OCI-LY1 (cell line): ENCODE data around the gene IGFBPL1.

Source experiments
- H2AFZ ChIP-seq: fragments of 200-600 bp; sonication (generic), shearing (Covaris generic); 2 replicates; pipeline ENCODE4 v1.6.0; 2014; ENCODE audit warnings: antibody characterized with exemption, mild to moderate bottlenecking, low read length
- H3F3A ChIP-seq: fragments of 200-600 bp; sonication (generic), shearing (Covaris generic); 2 replicates; pipeline ENCODE4 v1.6.0; 2014; ENCODE audit warnings: mild to moderate bottlenecking, antibody characterized with exemption, low read length, moderate library complexity; ENCODE audit not compliant: insufficient read depth
- H3K27ac ChIP-seq: fragments of 200-600 bp; sonication (generic); 2 replicates; pipeline ENCODE4 v1.5.1; 2014; ENCODE audit warnings: low read length, mixed run types, mild to moderate bottlenecking, low read depth; ENCODE audit not compliant: poor library complexity, severe bottlenecking
- H3K27me3 ChIP-seq: fragments of 200-600 bp; sonication (generic); 2 replicates; pipeline ENCODE4 v1.6.0; 2014; ENCODE audit warnings: antibody characterized with exemption, mild to moderate bottlenecking, low read length, moderate library complexity; ENCODE audit not compliant: insufficient read depth
- H3K36me3 ChIP-seq: fragments of 200-600 bp; sonication (generic); 2 replicates; pipeline ENCODE4 v1.6.1; 2014; ENCODE audit warnings: mild to moderate bottlenecking, antibody characterized with exemption, low read length, moderate library complexity, mixed read lengths; ENCODE audit not compliant: insufficient read depth
- H3K4me1 ChIP-seq: fragments of 200-600 bp; sonication (generic); 2 replicates; pipeline ENCODE4 v1.5.1; 2014; ENCODE audit warnings: mild to moderate bottlenecking, low read length, moderate library complexity; ENCODE audit not compliant: insufficient read depth, severe bottlenecking
- H3K4me2 ChIP-seq: fragments of 200-600 bp; sonication (generic), shearing (Covaris generic); 2 replicates; pipeline ENCODE4 v1.6.1; 2014; ENCODE audit warnings: low read length
- H3K4me3 ChIP-seq: fragments of 200-600 bp; sonication (generic); 2 replicates; pipeline ENCODE4 v1.5.1; 2014; ENCODE audit warnings: low read length, low read depth, mild to moderate bottlenecking, mixed read lengths; ENCODE audit not compliant: poor library complexity, severe bottlenecking
- H3K79me2 ChIP-seq: fragments of 200-600 bp; shearing (Covaris generic); 2 replicates; pipeline ENCODE4 v1.6.1; 2016; ENCODE audit warnings: mixed run types, low read length, mixed read lengths; ENCODE audit not compliant: insufficient read depth
- H3K9ac ChIP-seq: fragments of 200-600 bp; sonication (generic), shearing (Covaris generic); 2 replicates; pipeline ENCODE4 v1.6.1; 2014; ENCODE audit warnings: mild to moderate bottlenecking, low read length, mixed read lengths
- H3K9me2 ChIP-seq: fragments of 200-600 bp; sonication (generic), shearing (Covaris generic); 2 replicates; pipeline ENCODE4 v1.6.1; 2014; ENCODE audit warnings: low read depth, mild to moderate bottlenecking, low read length, mixed read lengths
- H3K9me3 ChIP-seq: fragments of 200-600 bp; shearing (Covaris generic); 2 replicates; pipeline ENCODE4 v1.6.1; 2014; ENCODE audit warnings: low read length, mixed read lengths
- H4K20me1 ChIP-seq: fragments of 200-600 bp; sonication (generic), shearing (Covaris generic); 2 replicates; pipeline ENCODE4 v1.6.0; 2016; ENCODE audit warnings: mild to moderate bottlenecking, low read length; ENCODE audit not compliant: insufficient read depth
- CTCF ChIP-seq: fragments of 200-600 bp; sonication (generic), shearing (Covaris generic); IDR thresholded peaks from 2 replicates; pipeline ENCODE4 v1.5.1; 2017; ENCODE audit warnings: mild to moderate bottlenecking, antibody characterized with exemption, low read length, moderate library complexity, mixed read lengths
- EZH2 ChIP-seq: fragments of 200-600 bp; sonication (generic), shearing (Covaris generic); IDR thresholded peaks from 2 replicates; pipeline ENCODE4 v1.8.0; 2017; ENCODE audit warnings: borderline replicate concordance, mixed run types, mild to moderate bottlenecking, antibody characterized with exemption, low read length, moderate library complexity, mixed read lengths

Gene IGFBPL1

GRCh38 chr9:38436708-38437107 lies 12.5 kb upstream of the IGFBPL1 start:
- no peaks in the 10 kb centered on the region for H3K4me1 ChIP-seq
- H3K36me3 ChIP-seq, result no peaks in the 10 kb centered on the region
- no peak overlapping the region for H3K4me3 ChIP-seq
- no peaks in the 10 kb centered on the region for H3F3A ChIP-seq
- H3K27me3 ChIP-seq, result peaks cover 2% of the 10 kb centered on the region; the same call in 1 of the 2 replicates
- H4K20me1 ChIP-seq, result no peaks in the 10 kb centered on the region
- no peak overlapping the region for H3K4me2 ChIP-seq
- TF ChIP-seq CTCF, result no peak
- no peak for TF ChIP-seq EZH2
- no peak overlapping the region for H3K27ac ChIP-seq
- no peak overlapping the region for H2AFZ ChIP-seq
- no peaks in the 10 kb centered on the region for H3K9me3 ChIP-seq
- no peaks in the 10 kb centered on the region for H3K79me2 ChIP-seq
- no peak overlapping the region for H3K9ac ChIP-seq
- H3K9me2 ChIP-seq, result no peaks in the 10 kb centered on the region

GRCh38 chr9:38435521-38435920 lies 11.3 kb upstream of the IGFBPL1 start:
- H3K4me2 ChIP-seq, result no peak overlapping the region
- TF ChIP-seq EZH2 (no peak), CTCF (no peak)
- no peak overlapping the region for H3K9ac ChIP-seq
- no peaks in the 10 kb centered on the region for H3K9me2 ChIP-seq
- H3K9me3 ChIP-seq, result no peaks in the 10 kb centered on the region
- H3F3A ChIP-seq, result no peaks in the 10 kb centered on the region
- H3K27me3 ChIP-seq, result peaks cover 2% of the 10 kb centered on the region; the same call in 1 of the 2 replicates
- H2AFZ ChIP-seq, result no peak overlapping the region
- no peak overlapping the region for H3K4me3 ChIP-seq
- no peak overlapping the region for H3K27ac ChIP-seq
- H3K36me3 ChIP-seq, result no peaks in the 10 kb centered on the region
- no peaks in the 10 kb centered on the region for H3K4me1 ChIP-seq
- no peaks in the 10 kb centered on the region for H4K20me1 ChIP-seq
- no peaks in the 10 kb centered on the region for H3K79me2 ChIP-seq

- Histone ChIP-seq H4K20me1 (no peaks in the 10 kb centered on the region), H3K27ac (no peak overlapping the region), H3K9me2 (no peaks in the 10 kb centered on the region), H3K27me3 (peaks cover 2% of the 10 kb centered on the region; the same call in 1 of the 2 replicates), H3K4me3 (no peak overlapping the region), H3F3A (no peaks in the 10 kb centered on the region), H3K4me1 (no peaks in the 10 kb centered on the region), H3K36me3 (no peaks in the 10 kb centered on the region), H3K9me3 (no peaks in the 10 kb centered on the region), H3K9ac (no peak overlapping the region), H2AFZ (no peak overlapping the region), H3K4me2 (no peak overlapping the region), H3K79me2 (no peaks in the 10 kb centered on the region)
- TF ChIP-seq EZH2 (no peak), CTCF (no peak)
Measured at GRCh38 chr9:38434853-38435252, 10.6 kb upstream of the IGFBPL1 start.
